Stomach (tissue), 9 donors: ENCODE results near the gene LRRTM2. TPM values are rescaled to one million over a fixed set of nuclear protein-coding genes. Genes with fewer than 3 reads are reported as not detected.

Source experiments
- DNase-seq, 2 donors: peaks; one replicate each; pipeline versions ENCODE4 v3.0.0 to v3.0.0-alpha.2; 2013 to 2019
- H3K27ac ChIP-seq, 5 donors: fragments of 200-600 bp in 4 of 5; sonication (generic) in 4 of 5; one replicate each; pipeline ENCODE4 v1.5.1; 2013 to 2019; ENCODE audit warnings: mild to moderate bottlenecking in 1 of 5, moderate library complexity in 1 of 5
- H3K27me3 ChIP-seq, 3 donors: fragments of 200-600 bp; sonication (generic); one replicate each; pipeline ENCODE4 v1.5.1; 2017 to 2019; ENCODE audit warnings: mixed run types in 1 of 3
- H3K36me3 ChIP-seq, 4 donors: fragments of 200-600 bp; sonication (generic); 1 replicate in 3 of 4; 2 replicates in 1 of 4; pipeline ENCODE4 v1.5.1; 2016 to 2019
- H3K4me1 ChIP-seq, 4 donors: fragments of 200-600 bp; sonication (generic); one replicate each; pipeline ENCODE4 v1.5.1; 2016 to 2019
- H3K4me3 ChIP-seq, 4 donors: fragments of 200-600 bp; sonication (generic) in 3 of 4; one replicate each; pipeline ENCODE4 v1.5.1; 2016 to 2019; ENCODE audit warnings: mild to moderate bottlenecking in 1 of 4
- H3K9me3 ChIP-seq, 4 donors: fragments of 200-600 bp; sonication (generic); one replicate each; pipeline ENCODE4 v1.5.1; 2016 to 2019
- CTCF ChIP-seq, 7 experiments: fragments of 450-650 bp in 4 of 7; fragments of 200-600 bp in 3 of 7; sonication (generic) in 3 of 7; IDR thresholded peaks; one replicate each; pipeline ENCODE4 v1.5.1; 2016 to 2019; ENCODE audit warnings: antibody characterized with exemption in 7 of 7, control low read depth in 2 of 7, mild to moderate bottlenecking in 1 of 7
- EP300 ChIP-seq: sonication (generic); formaldehyde crosslinking; IDR thresholded peaks from one replicate; pipeline ENCODE4 v1.6.1; 2017; ENCODE audit warnings: antibody characterized with exemption
- POLR2A ChIP-seq, 4 donors: fragments of 450-650 bp; IDR thresholded peaks; one replicate each; pipeline ENCODE4 v1.6.1; 2016; ENCODE audit warnings: antibody characterized with exemption in 4 of 4, control low read depth in 2 of 4, mild to moderate bottlenecking in 1 of 4, moderate library complexity in 1 of 4
- POLR2AphosphoS5 ChIP-seq, 3 donors: sonication (generic); formaldehyde crosslinking; IDR thresholded peaks; one replicate each; pipeline ENCODE4 v1.6.1; 2016; ENCODE audit warnings: antibody characterized with exemption in 3 of 3
- whole genome bisulfite sequencing, 5 donors: extraction: QIAGEN DNeasy Blood & Tissue Kit in 3 of 5; methylation state at CpG; one replicate each; pipeline versions ENCODE4 v1.1.5 to v1.1.7; 2013 to 2018; 5-methylcytosine and 5-hydroxymethylcytosine counted together
- intact Hi-C: fragments of 100-400 bp; cut with DNase I; formaldehyde crosslinking; loops from one replicate; pipeline ENCODE4 v1.15.1; 2023; ENCODE audit warnings: low total_unique reads
- polyA plus RNA-seq, 3 donors: library from polyadenylated mRNA; stranded (reverse); fragments of 200-250 nt; gene quantifications; one replicate each; pipeline ENCODE4 v1.2.3, GENCODE V29; 2013
- total RNA-seq, 5 donors: library from RNA; depleted of rRNA; stranded (reverse); fragments of >200 nt; gene quantifications; one replicate each; pipeline versions ENCODE4 v1.1.0 to v1.2.3, GENCODE V29; 2014 to 2016
- donor health status: healthy with polysubstance abuse.
- donor health status: Bipolar disorder and iron deficiency.
- donor health status: healthy.

LRRTM2 gene
- total and polyA plus RNA-seq, 8 donors = 0.15 to 1.5 TPM; not detected in 6

- Histone ChIP-seq H3K4me1 (peaks cover 0 to 45% (median 22%) of the 10 kb centered on the region in 4 donors), H3K27ac (no peak overlapping the region), H3K9me3 (no peaks in the 10 kb centered on the region), H3K27me3 (no peaks in the 10 kb centered on the region), H3K36me3 (peaks cover 0 to 59% (median 32%) of the 10 kb centered on the region in 4 donors), H3K4me3 (no peak overlapping the region)
- intact Hi-C loops = no loop called here
- TF ChIP-seq POLR2AphosphoS5 (IDR thresholded peaks at IDR 0.05) (no peak), CTCF (IDR thresholded peaks at IDR 0.05) (no peak), POLR2A (IDR thresholded peaks at IDR 0.05) (no peak), EP300 (no peak)
- DNase-seq = no peak
- 81 to 95% (median 91%) methylated on average over 4 of the region's 4 CpGs for WGBS, 5 donors
Observed at GRCh38 chr5:138819081-138819480, 56.1 kb downstream of the LRRTM2 start.

Other genes with a start within 250 kb of the LRRTM2 start
- 100 to 1,000 TPM; 199 to 531 (median 258) TPM for gene CTNNA1, start 121.9 kb downstream of the LRRTM2 start, total RNA-seq
- 100 to 1,000 TPM in 2 of 3 donors, 10 to 100 TPM in 1; 88.7 to 138 (median 103) TPM for gene CTNNA1, start 121.9 kb downstream of the LRRTM2 start, polyA plus RNA-seq